Measurements from ENCODE around the gene CSF3R.

The CSF3R gene

GRCh38 chr1:36517011-36517771 lies 34.5 kb upstream of the CSF3R start:
- H3K27ac ChIP-seq: no peak overlapping the region

GRCh38 chr1:36516372-36517010 lies 33.8 kb upstream of the CSF3R start:
- TF ChIP-seq CTCF (conservative IDR thresholded peaks at IDR 0.05): peak; percentile 95
- TF ChIP-seq ZFX (IDR thresholded peaks at IDR 0.05): no peak
- no peak overlapping the region for H3K27ac ChIP-seq

More at GRCh38 chr1:36517011-36517771, 34.5 kb upstream of the CSF3R start:
- no peak for TF ChIP-seq CTCF (conservative IDR thresholded peaks at IDR 0.05)
- no peak for TF ChIP-seq ZFX (IDR thresholded peaks at IDR 0.05)

GRCh38 chr1:36515315-36516138 lies 32.8 kb upstream of the CSF3R start:
- H3K27ac ChIP-seq: no peak overlapping the region
- TF ChIP-seq CTCF (conservative IDR thresholded peaks at IDR 0.05) (no peak), ZFX (IDR thresholded peaks at IDR 0.05) (no peak)

- TF ChIP-seq ZFX (IDR thresholded peaks at IDR 0.05) (no peak), CTCF (conservative IDR thresholded peaks at IDR 0.05) (no peak)
- H3K27ac ChIP-seq: no peak overlapping the region
Observed at GRCh38 chr1:36514501-36514900, 31.8 kb upstream of the CSF3R start.

- TF ChIP-seq CTCF (conservative IDR thresholded peaks at IDR 0.05) (no peak), ZFX (IDR thresholded peaks at IDR 0.05) (no peak)
- H3K27ac ChIP-seq: no peak overlapping the region
Observed at GRCh38 chr1:36513676-36514473, 31.2 kb upstream of the CSF3R start.

GRCh38 chr1:36512842-36513241 lies 30.1 kb upstream of the CSF3R start:
- TF ChIP-seq CTCF (conservative IDR thresholded peaks at IDR 0.05): no peak
- TF ChIP-seq ZFX (IDR thresholded peaks at IDR 0.05): no peak
- no peak overlapping the region for H3K27ac ChIP-seq
